GM19467 (cell line): ENCODE data around the gene TTC21A.

Experiments
- ATAC-seq: cut with Tn5 transposase; IDR thresholded peaks from one replicate; pipeline ENCODE4 v1.9.1; 2021; ENCODE audit warnings: mild to moderate bottlenecking, moderate library complexity; ENCODE audit not compliant: unreplicated experiment

Gene TTC21A

DNA sequence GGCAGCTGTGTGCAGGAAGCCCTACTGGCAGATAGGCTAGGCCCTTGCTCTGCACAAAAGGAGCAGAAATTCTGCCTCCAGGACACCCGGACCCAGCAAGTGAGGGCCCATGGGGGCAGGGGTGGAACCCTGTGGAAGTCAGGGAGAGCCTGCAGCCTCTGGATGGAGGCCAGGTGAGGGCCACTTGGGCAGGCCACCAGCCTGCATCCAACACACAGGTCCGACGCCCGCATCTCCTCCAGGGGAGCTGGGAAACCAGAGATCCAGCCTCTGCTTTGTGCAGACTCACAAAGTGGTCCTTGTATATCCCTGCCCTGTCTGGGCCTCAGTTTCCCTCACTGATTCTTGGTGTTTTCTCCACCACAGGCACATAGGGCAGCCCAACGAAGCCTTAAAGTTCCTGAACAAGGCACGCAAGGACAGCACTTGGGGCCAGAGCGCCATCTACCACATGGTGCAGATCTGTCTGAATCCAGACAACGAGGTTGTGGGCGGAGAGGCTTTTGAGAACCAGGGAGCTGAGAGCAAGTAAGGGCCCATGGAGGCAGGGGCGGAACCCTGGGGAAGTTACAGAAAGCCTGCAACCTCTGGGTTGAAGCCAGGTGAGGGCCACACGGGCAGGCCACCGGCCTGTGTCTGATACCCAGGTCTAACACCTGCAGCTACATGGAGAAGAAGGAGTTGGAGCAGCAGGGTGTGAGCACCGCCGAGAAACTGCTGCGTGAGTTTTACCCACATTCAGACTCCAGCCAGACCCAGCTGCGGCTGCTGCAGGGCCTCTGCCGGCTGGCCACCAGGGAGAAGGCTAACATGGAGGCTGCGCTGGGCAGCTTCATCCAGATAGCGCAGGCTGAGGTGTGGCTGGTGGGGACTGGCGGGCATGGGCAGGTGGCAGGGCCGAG, 29.3 kb downstream of the TTC21A start:
- ATAC-seq, result no peak

DNA sequence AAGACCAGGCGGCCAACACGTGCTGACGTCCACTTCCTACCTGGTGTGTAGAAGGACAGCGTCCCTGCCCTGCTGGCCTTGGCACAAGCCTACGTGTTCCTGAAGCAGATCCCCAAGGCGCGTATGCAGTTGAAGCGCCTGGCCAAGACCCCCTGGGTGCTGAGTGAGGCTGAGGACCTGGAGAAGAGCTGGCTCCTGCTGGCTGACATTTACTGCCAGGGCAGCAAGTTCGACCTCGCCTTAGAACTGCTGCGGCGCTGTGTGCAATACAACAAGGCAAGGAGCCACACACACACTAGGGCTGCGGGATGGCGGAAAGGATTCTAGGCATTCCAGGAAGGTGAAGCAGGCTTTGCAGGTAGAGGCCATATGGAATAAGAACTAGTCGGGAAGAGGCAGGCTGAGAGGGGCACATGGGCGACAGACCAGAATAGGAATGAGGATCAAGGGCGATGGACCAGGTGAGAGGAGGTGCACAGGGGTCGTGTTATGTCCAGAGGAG, 30.0 kb downstream of the TTC21A start:
- ATAC-seq, result no peak

DNA sequence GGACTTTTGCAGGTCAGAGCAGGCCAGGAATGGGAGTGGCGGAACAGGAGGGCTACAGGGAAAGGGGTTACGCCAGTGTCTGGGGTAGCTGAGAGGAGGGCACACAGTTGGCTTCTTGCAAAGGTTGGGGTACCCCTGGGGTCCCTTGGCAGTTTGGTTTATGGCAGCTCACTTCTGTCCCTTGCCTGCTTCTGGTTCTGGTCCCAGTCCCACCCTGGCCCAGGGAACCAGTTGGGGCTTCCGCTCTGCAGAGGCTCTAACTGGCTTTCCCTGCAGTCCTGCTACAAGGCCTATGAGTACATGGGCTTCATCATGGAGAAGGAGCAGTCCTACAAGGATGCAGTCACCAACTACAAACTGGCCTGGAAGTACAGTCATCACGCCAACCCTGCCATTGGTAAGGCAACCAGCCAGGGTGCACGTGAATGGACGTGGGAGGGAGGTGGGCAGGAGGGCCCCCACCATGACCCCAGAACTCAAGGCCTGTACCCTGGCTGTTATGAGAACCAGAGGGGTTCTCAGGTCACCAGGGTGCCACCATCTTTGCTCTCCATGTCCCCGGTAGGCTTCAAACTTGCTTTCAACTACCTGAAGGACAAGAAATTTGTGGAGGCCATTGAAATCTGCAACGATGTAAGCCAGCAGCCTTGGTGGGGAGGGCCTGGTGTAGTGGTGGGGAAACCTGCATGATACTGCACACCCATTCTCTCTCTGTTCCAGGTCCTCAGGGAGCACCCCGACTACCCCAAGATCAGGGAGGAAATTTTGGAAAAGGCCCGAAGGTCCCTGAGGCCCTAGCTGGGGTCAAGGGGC, 30.7 kb downstream of the TTC21A start:
- ATAC-seq, result no peak

DNA sequence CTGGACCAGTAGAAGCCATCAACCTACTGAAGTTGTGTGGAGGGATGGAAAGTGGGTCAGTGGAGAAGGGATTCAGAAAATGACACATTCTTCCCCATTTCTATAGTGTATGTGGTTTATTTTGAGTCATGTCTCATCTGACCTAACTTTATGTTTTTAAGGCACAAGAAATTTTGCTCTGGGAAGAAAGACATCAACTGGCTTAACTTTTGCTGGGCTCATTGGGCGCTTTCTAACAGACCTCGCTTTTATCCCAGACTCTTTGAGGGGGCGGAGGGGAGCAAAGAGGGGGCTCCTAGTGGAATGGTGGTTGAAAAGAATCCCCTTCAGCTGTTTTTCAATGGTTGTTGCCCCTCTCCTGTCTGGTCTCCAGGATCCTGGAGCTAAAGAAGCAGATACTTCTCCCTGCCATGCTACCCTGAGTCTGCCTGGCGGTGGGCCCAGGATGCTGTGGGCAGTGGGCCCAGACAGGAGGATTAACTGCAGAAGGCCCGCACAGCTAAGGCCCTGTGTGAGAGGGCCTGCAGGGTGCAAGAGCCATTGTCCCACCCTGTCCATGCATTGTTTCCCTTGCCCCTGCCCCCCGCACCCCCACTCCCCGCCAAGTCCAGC, 31.4 kb downstream of the TTC21A start:
- ATAC-seq, result no peak

DNA sequence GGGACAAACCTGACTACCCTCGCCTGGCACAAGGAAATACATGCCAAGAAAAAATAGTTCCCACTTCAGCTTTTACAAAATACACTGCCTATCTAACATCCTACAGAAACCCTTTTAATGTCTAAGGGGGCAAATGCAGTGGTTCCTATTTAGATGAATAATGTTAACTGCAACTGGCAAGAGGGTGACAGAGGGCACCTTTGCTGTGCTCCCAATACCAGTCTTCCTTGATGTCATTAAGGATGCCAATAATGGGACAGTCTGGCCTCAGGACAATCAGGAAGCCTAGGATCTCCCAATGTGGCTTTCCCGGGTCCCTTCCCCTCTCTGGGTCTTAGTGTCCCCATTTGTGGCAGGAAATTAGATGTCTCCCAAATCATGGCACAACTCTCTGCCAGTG, 32.0 kb downstream of the TTC21A start:
- no peak for ATAC-seq

DNA sequence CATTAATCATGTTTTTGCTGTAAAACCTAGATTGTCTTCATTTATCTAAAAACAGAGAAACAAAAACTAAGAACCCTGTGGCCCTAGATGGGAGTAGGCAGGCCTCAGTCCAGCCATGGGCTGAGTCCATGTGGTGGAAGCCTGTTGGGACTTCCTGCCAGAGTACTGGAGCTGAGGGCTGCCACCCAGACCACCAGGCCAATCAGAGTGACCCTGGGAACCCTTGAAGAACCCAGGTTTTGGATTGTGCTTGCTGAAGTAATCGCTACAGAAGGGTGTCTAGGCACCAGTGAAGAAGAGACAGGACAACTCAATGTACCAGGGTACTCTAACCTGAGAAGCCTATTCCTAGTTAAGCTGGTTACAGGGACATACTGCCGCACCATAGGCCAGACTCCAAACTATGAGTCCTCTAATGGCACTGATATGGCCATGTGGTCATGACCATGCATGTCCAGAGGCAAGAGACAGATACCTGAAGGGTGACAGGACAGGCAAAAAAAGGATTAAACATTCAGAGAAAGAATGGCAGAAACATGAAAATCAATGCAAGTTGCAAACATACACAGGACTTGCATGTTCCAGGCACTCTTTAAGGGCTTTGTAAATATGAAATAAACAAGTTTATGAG, 33.0 kb downstream of the TTC21A start:
- no peak for ATAC-seq

DNA sequence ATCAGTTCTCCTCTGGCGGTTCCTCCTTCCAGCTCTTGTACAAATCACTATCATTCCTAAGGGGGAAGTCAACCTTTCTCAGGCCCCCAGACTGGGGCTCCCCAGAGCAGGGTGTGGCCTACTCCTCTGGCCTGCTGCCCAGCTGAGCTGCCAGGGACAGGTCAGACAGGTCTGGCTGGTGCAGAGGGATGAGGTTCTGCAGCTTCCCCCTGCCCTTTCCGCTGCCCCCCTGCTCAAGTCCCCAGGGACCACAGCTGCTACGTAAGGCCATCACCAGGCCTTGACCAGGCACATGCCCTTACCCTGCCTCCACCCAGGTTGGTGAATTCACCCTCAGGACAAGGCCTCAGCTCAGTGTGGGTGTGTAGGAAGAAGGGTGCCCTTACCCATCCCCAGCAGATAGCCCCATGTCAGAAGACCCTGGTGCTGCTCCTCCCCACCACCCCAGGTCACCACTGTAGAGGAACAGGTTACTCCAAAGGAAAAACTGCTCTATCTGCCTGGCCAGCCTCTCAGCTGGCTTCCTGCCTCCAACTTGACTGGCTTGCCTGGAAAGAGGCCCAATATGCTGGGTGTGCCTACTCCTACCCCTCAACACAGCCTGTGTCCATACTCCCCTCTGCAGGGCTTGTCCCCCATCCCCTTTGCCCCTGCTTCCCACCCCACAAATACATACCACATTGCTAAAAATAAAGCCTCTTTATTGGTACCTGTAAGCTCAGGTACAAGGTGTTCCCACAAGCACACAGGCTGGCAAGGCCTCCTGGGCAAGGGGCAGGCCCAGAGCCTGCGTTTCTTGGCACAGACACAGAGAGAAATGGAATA, 33.9 kb downstream of the TTC21A start:
- ATAC-seq, result no peak

DNA sequence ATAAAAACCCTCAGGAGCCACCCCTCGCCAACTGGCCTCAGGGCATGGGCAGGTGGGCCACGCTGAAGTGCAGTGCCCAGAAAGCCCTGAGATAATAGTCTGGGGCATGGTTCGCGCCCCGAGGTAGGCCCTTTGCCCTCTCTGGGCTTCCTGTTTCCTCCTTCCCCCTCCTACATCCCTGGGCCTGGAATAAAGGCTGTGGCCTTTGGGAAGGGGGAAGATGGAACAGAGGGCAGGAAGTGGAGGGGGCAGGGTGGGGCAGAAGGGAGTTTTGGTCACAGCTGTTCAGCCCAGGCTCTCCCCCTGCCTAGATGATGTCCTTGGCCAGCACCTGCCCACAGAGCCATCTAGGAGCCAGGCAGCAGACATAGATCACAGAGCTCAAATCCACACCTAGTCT, 34.6 kb downstream of the TTC21A start:
- no peak for ATAC-seq

DNA sequence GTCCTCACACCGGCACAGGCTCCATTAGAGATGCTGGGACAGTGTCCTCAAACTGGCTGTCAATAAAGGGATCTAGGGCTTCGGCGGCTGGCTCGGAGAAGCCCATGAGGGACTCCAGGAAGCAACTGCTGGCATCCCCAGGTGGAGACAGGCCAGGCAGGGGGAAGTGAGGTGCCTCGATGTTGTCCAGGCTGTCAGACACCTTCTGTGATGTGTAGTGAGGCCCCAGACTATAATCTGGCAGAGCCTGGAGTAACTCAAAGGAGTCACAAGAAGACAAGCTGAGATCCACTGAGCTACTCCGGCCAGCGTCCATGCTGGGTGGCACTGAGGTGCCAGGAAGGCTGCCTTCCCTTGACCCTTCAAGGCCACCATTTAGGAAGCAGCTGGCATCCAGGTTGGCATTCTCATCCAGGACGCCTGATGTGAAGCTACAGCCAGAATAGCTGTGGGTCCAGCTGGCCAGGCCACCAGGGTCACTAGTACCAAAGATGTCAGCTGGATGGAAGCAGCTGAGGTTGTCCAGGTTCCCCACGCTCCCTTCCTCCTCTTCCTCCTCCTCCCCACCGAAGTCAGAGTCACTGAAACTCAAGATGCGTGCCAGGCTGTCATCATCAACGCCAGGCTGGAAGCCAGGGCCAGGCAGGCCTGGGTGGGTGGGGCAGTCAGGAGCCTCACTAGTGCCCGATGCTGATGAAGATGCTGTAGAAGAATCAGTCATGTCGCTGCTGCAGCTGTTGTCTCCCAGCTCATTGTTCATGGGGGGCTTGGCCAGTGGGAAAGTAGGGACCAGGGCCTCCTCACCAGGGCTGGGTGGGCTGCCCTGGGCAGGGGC, 35.8 kb downstream of the TTC21A start:
- ATAC-seq, result no peak

DNA sequence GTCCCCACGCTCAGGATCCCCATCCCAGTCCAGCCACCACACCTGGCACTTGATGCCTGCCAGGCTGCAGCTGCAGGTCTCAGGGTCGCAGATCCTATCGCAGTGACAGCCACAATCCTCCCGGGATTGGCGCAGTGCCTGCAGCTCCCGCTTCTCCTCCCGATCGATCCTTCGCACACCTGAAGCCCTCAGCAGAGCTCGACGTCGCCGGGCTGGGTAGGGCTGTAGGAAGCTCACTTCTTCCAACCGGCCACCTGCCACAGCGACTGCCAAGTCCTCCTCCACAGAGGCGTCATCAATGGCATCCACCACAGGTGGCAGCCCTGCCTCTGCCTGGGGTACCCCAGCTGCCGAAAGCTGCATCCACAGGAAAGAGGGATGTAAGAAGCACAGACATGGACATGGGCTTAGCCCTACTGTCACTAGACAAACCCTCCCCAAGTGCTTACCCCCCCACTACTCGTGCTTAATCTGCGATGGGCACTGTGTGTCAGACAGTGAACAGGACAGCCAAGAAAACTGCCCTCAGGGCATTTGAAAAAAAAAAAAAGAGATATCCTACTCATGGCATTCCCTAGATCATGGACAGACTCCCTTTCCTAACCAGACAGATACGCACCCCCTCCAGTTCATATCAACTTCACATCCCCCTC, 36.7 kb downstream of the TTC21A start:
- ATAC-seq, result no peak

DNA sequence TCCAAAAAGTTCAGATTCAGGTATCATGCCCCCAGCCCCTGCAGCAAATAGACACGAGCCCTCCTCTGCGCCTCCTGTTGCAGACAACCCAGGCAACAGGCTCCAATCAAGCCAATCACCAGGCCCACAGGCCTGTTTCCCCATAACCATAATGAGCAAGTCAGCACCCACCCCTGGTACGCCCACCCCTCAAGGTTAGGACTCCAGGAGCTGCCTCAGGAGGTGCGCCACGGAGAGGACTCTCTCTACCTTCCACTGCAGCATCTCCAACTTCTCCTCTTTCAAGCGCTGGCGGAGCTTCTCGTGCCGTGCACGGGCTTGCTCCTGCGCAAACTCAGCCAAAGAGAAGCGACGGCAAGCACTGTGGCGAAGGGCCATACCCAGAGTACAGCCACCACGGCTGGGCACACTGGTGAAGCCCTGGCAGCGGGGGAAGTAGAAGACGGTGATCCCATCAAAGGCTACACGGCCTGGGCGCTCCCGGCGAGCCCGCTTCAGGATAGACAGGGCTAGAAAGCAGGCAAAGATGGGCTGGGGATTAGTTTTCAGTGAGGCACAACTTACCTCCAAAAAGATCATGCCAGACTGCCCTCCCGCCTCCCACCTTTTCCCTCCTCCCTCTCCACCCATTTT, 37.4 kb downstream of the TTC21A start:
- no peak for ATAC-seq

DNA sequence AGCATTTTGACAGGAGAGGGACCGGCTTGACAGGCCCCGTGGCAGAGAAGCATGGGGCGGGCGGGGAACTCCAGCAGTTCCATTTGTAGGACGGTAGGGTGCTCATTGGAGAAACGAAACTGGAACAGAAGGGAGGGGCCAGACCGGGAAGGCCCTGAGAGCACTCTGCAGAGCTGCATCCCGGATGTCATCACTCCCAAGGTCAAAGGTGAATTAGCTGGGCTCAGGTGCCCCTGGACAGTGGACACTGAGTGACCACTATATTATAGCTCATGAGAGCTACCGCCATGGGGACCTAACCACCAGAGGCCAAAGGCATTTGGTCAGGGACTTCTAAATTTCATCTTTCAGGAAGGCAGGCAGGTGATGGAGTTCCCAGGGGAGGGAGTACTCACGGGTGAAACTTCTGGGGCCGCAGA, 38.6 kb downstream of the TTC21A start:
- no peak for ATAC-seq

DNA sequence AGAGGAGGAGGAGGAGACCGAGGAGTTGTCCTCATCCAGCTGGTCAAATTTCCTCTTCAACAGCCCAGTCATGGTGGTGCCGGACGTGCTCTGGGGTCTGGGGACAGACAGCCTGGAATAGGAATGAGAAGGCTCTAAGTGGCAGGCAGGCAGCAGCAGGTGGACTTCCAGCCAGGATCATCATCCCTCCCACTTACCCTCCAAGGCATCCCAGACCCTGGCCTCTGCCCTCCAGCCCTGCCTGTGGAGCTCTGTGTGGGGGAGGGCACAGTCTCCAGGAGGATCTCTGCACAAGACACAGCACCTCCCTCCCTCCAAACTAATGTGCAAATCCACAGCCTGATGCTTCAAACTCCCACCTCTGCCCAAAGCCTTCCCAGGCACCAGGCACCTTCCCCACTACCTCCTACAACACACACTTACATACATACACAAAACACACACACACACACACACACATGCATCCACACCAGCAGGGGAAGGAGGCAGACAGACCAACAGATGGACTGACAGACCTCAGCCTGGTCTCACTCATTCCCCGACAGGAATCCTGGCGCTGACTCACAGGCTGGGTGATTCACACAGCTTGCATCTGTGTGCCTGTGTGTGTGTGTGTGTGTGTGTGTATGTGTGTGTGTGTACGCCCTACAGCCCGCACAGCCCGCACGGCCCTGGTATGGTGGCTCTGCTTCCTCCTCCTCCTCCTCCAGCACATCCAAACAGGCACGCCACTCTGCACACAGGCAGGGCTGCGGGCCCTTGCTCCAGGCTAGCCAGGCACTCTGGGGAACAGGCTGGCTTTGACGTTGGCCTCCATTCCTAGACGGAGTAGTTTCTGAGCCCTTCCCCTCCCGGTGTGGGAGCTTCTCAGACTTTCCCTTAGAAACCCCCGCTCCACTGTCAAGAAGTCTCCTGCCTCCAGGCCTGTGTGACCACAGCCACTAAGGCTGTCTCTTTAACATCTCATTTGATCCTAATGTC, 39.4 kb downstream of the TTC21A start:
- no peak for ATAC-seq

DNA sequence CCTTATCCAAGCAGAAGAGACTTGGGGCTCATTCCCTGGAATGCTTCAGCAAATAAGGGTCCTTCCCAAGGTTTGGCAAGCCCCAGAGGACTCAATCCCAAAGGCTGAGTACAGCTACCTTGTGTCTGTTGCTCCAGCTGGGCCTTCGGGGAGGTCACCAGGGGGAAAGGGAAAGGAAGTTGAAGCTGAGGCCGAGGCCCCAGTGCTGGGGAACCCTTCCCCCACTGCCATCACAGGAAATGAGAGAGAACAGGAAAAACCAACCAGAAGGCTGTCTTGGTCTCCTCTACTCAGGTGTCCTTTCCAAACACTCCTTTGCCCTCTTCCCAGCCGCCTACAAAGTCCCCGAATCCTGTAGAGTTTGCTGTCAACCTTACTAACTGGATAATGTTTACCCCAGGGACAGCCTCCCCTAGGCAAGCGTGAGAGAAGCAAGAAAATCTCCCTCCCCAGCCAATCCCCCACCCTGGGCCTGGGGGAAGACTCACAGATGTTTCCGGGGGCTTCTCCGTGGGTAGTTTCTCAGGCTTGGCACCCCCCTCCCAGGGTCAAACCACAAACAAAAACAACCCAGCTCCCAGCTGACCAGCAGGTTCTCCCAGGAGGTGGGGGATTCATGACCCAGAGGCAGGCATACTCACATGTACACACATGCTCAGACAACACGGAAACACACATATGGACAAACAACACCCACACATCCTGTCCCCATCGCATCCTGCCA, 40.4 kb downstream of the TTC21A start:
- ATAC-seq, result no peak

DNA sequence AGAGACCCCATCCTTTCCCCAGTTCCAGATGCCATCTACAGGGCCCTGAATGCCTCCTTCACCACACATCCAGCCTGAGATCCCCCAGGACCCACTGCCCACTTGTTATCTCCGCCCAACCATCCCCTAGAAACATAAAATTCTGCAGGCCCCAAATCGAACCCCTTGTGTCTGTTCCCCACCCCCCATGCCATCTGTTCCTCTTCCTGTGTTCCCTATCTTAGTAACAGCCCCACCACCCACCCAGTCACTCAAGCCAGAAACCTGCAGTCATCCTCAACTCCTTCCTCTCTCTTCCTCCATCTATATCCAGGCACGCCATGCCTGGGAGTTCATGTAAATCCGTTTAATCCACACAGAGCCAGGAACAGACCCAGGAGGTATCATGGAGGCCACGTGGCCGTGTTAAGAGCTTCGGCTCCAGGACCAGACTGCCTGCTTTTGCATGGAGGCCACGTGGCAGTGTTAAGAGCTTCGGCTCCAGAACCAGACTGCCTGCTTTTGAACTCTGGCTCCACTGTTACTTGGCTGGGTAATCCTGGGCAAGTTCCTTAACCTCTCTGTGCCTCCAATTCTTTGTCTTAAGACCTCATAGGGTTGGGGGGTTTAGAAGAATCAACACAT, 41.1 kb downstream of the TTC21A start:
- no peak for ATAC-seq

DNA sequence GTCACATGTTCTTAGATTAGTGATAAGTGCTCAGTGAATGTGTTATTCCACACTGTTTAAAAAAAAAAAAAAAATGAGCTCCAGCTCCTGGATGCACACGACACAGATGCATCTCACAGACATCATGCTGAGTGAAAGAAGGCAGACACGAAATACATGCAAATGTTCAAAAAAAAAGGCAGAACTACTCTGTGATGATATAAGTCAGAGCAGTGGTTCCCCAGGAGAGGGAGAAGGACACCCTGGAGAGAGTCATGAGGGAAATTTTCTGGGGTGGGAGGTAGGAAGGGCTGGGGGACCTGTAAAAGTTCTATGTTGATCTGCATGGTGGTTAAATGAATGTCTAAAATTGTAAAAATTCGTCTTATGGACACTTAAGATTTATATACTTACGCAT, 41.6 kb downstream of the TTC21A start:
- no peak for ATAC-seq
